ENCODE data around the gene HPS3. TPM values are rescaled to one million over a fixed set of nuclear protein-coding genes. Genes with fewer than 3 reads are reported as not detected.

Gene HPS3
- total and polyA plus RNA-seq, 2 of the 4 experiments (the other 2 are of a cell fraction), result 15.2 to 24.2 TPM

DNA sequence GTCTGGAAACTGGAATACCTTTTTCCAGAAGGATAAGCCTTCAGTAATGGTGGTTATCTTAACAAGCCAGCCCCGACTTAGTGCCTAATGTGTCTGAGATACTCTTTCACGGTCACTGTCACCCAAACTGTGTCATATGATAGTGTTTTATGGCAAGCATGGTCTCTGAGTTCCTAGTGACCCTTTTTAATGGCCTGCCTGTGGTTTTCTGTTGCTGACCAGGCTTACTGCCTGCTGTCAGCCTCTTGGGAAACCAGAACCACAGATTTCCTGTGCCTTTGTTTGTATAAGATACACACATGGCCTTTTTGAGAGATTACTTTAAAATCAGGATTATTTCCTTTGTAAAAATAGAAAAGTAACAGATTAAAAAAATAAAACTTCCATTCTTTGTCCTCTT, 22.4 kb downstream of the HPS3 start:
- Histone ChIP-seq H4K91ac (ENCODE audit: insufficient read depth, low read depth, low read length) (no peak overlapping the region), H3K27ac (ENCODE audit: insufficient read depth, low read length) (no peak overlapping the region), H3K14ac (replicated peaks; ENCODE audit: low read depth, low read length) (no peak overlapping the region), H3K18ac (ENCODE audit: low read depth, low read length) (no peak overlapping the region), H3K23ac (ENCODE audit: low read depth, low read length) (peak overlapping the region; percentile 29; the same call in 1 of the 2 replicates), H3K4ac (ENCODE audit: low read depth, low read length) (peak overlapping the region; percentile 7; the same call in 1 of the 2 replicates), H3K36me3 (ENCODE audit: control insufficient read depth, insufficient read depth, low read length) (peaks cover 15% of the 10 kb centered on the region), H2BK5ac (ENCODE audit: low read depth, low read length, poor library complexity, severe bottlenecking) (peak overlapping the region; percentile 65), H3K4me2 (ENCODE audit: low read depth, low read length) (peak overlapping the region; percentile 73; the same call in 1 of the 2 replicates), H2BK120ac (ENCODE audit: low read depth, low read length) (no peak overlapping the region), H3K79me1 (ENCODE audit: low read depth in 1 of 2, low read length in 2 of 2) (peaks cover 6 to 12% of the 10 kb centered on the region in 2 experiments; a peak in 3 of 4 replicates), H3K9me1 (ENCODE audit: insufficient read depth, low read length) (peaks cover 7% of the 10 kb centered on the region), H3K56ac (ENCODE audit: extremely low read depth, insufficient read depth, low read length) (no peak overlapping the region), H3K4me3 (ENCODE audit: insufficient read depth, low read depth, low read length) (no peak overlapping the region), H4K20me1 (ENCODE audit: insufficient read depth, low read length) (no peaks in the 10 kb centered on the region), H3K9me3 (ENCODE audit: control insufficient read depth, insufficient read depth, low read length) (no peaks in the 10 kb centered on the region), H2AK5ac (ENCODE audit: low read depth, low read length) (no peak overlapping the region), H2AFZ (replicated peaks; ENCODE audit: low read length, poor library complexity) (no peak overlapping the region), H2AK9ac (replicated peaks; ENCODE audit: low read depth, low read length, poor library complexity) (no peak overlapping the region), H4K8ac (ENCODE audit: low read depth in 2 of 2, low read length in 2 of 2) (0 out of 4 replicates have a peak overlapping the region, but pooled peaks of 1 of the 2 experiments have one; percentile 8), H3K4me1 (ENCODE audit: control insufficient read depth, insufficient read depth, low read length) (peaks cover 5% of the 10 kb centered on the region), H3K9ac (ENCODE audit: low read depth, low read length) (no peak overlapping the region), H4K5ac (ENCODE audit: low read depth, low read length) (no peak overlapping the region), H3K27me3 (ENCODE audit: control insufficient read depth, insufficient read depth, low read length) (no peaks in the 10 kb centered on the region), H2BK20ac (ENCODE audit: low read depth, low read length) (0 out of 2 replicates have a peak overlapping the region, but pooled peaks have one; percentile 23), H2BK15ac (ENCODE audit: low read depth, low read length) (no peak overlapping the region)
- ChIA-PET POLR2A (ENCODE audit: unreplicated experiment) (no interaction called here), CTCF (interaction anchor here (0.6 to 1.0 kb wide), 3 partner anchors 93 to 1234 kb away, joined by 3 read pairs; no protein-coding TSS in a partner anchor)
- BruUV-seq (replicated peaks), result no TSS peak
- dilution Hi-C loops (cut with HindIII; ENCODE audit: low sequenced_read_pairs, unreplicated experiment) (no loop called here), in situ Hi-C loops (cut with MboI; ENCODE audit: low sequenced_read_pairs) (no loop called here), intact Hi-C loops (cut with micrococcal nuclease) (no loop called here)
- WGBS, 2 experiments (ENCODE audit: extremely low coverage in 2 of 2, insufficient read length in 1 of 2), result 80% methylated on average over 1 of the region's 2 CpGs; no CpG with 5 or more reads in 1 of the 2 experiments
- ATAC-seq (ENCODE audit: low read depth), result peak; percentile 88
- TF ChIP-seq CEBPB (IDR thresholded peaks at IDR 0.05; ENCODE audit: low read depth, low read length) (peak; percentile 69), MAFK (IDR thresholded peaks at IDR 0.05; ENCODE audit: low read depth, low read length) (no peak), FOS (IDR thresholded peaks at IDR 0.05; ENCODE audit: low read depth, low read length) (0 out of 2 replicates have a peak, but pooled peaks have one; percentile 13), MXI1 (IDR thresholded peaks at IDR 0.05; ENCODE audit: borderline replicate concordance, low read depth, low read length) (0 out of 2 replicates have a peak, but pooled peaks have one; percentile 26), RFX5 (IDR thresholded peaks at IDR 0.05; ENCODE audit: low read depth, low read length) (peak; percentile 18; the same call in 1 of the 2 replicates)
- DNase-seq, result peak; percentile 76

All from IMR-90 (cell line).